ENCODE measurements around the gene UBE3A. TPM values are rescaled to one million over a fixed set of nuclear protein-coding genes. Genes with fewer than 3 reads are reported as not detected.

Gene UBE3A
- total and polyA plus RNA-seq, 10 of the 15 experiments (the other 5 are each of a cell fraction or from before 2014, with no cell fraction given) = 29.4 to 82.9 (median 58.7) TPM

DNA sequence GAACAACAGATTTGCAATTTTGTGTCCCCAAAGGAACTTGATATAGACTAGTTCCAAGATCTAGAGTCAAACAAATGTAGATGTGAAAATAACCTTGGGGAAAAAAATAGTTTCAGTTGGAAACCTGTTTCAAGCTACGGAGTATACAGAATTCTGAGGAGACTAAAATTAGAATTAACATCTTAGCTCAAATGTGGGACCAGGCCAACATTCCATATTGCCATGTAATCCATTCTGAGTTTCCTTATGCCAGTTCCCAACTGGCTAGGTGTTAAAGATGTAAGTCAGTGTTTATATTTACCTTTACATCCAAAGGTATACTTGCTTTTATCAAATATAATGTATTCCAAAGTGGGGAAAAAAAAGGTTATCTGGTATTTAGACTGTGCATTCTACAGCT lies 76.3 kb downstream of the UBE3A start (continued):
- TF ChIP-seq, protein P1, sequence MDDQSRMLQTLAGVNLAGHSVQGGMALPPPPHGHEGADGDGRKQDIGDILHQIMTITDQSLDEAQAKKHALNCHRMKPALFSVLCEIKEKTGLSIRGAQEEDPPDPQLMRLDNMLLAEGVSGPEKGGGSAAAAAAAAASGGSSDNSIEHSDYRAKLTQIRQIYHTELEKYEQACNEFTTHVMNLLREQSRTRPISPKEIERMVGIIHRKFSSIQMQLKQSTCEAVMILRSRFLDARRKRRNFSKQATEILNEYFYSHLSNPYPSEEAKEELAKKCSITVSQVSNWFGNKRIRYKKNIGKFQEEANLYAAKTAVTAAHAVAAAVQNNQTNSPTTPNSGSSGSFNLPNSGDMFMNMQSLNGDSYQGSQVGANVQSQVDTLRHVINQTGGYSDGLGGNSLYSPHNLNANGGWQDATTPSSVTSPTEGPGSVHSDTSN (IDR thresholded peaks at IDR 0.05; ENCODE audit: insufficient replicate concordance, low read depth, low read length) = no peak
- TF ChIP-seq EZH2 (IDR thresholded peaks at IDR 0.05; ENCODE audit: borderline replicate concordance, control insufficient read depth, low read depth, low read length) = no peak
- TF ChIP-seq RBBP5 (conservative IDR thresholded peaks at IDR 0.05) = no peak

DNA sequence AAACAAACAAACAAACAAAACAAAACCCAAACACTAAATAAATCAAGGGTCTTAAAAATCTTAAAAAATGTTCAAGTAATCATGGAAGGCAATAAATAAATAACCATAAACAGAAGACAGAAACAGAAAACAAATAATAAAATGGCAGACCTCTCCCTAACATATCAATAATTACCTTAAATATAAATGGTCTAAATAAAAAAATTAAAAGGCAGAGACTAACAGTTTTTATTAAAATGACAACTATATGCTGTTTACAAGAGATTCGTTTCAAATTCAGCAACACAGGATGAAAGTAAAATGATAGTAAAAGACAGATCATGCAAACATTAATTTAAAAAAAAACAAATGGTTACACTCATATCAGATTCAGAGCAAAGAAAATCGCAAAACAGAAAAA lies 91.1 kb downstream of the UBE3A start:
- CTCF ChIA-PET = no interaction called here
- H3K36me3 ChIP-seq (ENCODE audit: control insufficient read depth in 2 of 2, insufficient read depth in 2 of 2, low read length in 1 of 2) = peaks cover 2 to 9% of the 10 kb centered on the region in 2 experiments
- no peak overlapping the region for H3K4me2 ChIP-seq (ENCODE audit: control insufficient read depth, insufficient read depth)
- no TSS peak for BruUV-seq (replicated peaks)
- no peaks in the 10 kb centered on the region for H3K27me3 ChIP-seq (replicated peaks in 1 of 2; ENCODE audit: control insufficient read depth in 2 of 2, insufficient read depth in 2 of 2, low read length in 1 of 2)
- H3K27ac ChIP-seq (ENCODE audit: control insufficient read depth, insufficient read depth) = no peak overlapping the region
- RAD21 ChIA-PET (ENCODE audit: unreplicated experiment) = no interaction called here
- no peak for TF ChIP-seq HCFC1 (IDR thresholded peaks at IDR 0.05; ENCODE audit: low read length)
- TF ChIP-seq RCOR1 (conservative IDR thresholded peaks at IDR 0.05; ENCODE audit: low read depth, low read length) = no peak
- no peak for TF ChIP-seq ZNF384 (IDR thresholded peaks at IDR 0.05; ENCODE audit: borderline replicate concordance, low read depth, low read length)
- no peak for TF ChIP-seq TCF12 (IDR thresholded peaks at IDR 0.05; ENCODE audit: low read depth, low read length)
- TF ChIP-seq CREM (IDR thresholded peaks at IDR 0.05; ENCODE audit: low read depth) = no peak
- no peak for TF ChIP-seq ASH2L (IDR thresholded peaks at IDR 0.05; ENCODE audit: borderline replicate concordance, low read depth)
- TF ChIP-seq ZBED1 (IDR thresholded peaks at IDR 0.05; ENCODE audit: borderline replicate concordance) = no peak
- TF ChIP-seq ESRRA (IDR thresholded peaks at IDR 0.05; ENCODE audit: low read length) = no peak
- TF ChIP-seq KDM1A (IDR thresholded peaks at IDR 0.05; ENCODE audit: borderline replicate concordance) = no peak
- TF ChIP-seq MXI1 (IDR thresholded peaks at IDR 0.05; ENCODE audit: low read depth, low read length) = no peak
- no peak for TF ChIP-seq EZH2 (IDR thresholded peaks at IDR 0.05; ENCODE audit: borderline replicate concordance, control insufficient read depth, low read depth, low read length)
- TF ChIP-seq, protein P2, sequence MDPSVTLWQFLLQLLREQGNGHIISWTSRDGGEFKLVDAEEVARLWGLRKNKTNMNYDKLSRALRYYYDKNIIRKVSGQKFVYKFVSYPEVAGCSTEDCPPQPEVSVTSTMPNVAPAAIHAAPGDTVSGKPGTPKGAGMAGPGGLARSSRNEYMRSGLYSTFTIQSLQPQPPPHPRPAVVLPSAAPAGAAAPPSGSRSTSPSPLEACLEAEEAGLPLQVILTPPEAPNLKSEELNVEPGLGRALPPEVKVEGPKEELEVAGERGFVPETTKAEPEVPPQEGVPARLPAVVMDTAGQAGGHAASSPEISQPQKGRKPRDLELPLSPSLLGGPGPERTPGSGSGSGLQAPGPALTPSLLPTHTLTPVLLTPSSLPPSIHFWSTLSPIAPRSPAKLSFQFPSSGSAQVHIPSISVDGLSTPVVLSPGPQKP (IDR thresholded peaks at IDR 0.05; ENCODE audit: low read depth, low read length) = no peak
- TF ChIP-seq SREBF1 (IDR thresholded peaks at IDR 0.05; ENCODE audit: low read length) = no peak
- TF ChIP-seq SMAD1 (IDR thresholded peaks at IDR 0.05; ENCODE audit: low read depth, partially characterized antibody) = no peak
- no peak for TF ChIP-seq ZNF24 (IDR thresholded peaks at IDR 0.05)
- no peak overlapping the region for H3K9ac ChIP-seq (ENCODE audit: control insufficient read depth, insufficient read depth, low read length)
- intact Hi-C loops (cut with micrococcal nuclease; ENCODE audit: unreplicated experiment) (loop anchor here (5.0 kb wide), 1 partner anchor 90 kb away; the partner anchor contains the start of gene UBE3A), in situ Hi-C loops (cut with MboI) (no loop called here)
- ATAC-seq (no peak), DNase-seq (ENCODE audit: low read depth, low spot score) (no peak), FAIRE-seq (no peak)
- POLR2A ChIA-PET = no interaction called here
- no peaks in the 10 kb centered on the region for H4K20me1 ChIP-seq (ENCODE audit: control insufficient read depth, insufficient read depth)
- SMC1A ChIA-PET (ENCODE audit: uncharacterized antibody, unreplicated experiment) = no interaction called here
- 100% methylated on average over 2 of the region's 2 CpGs for WGBS (ENCODE audit: insufficient coverage, insufficient replicate concordance, low lambda C conversion rate, missing lambda C conversion rate)
- H2AFZ ChIP-seq (ENCODE audit: control insufficient read depth, low read depth, low read length) = no peak overlapping the region
- H3K79me2 ChIP-seq (ENCODE audit: control insufficient read depth, insufficient read depth, low read length) = no peaks in the 10 kb centered on the region
- H3K4me1 ChIP-seq (ENCODE audit: control insufficient read depth, insufficient read depth, low read length) = no peaks in the 10 kb centered on the region
- no peaks in the 10 kb centered on the region; the same call in 1 of the 3 replicates for H3K9me3 ChIP-seq (replicated peaks; ENCODE audit: control insufficient read depth, insufficient read depth, low read length)
- no peak overlapping the region for H3K4me3 ChIP-seq

All from GM12878 (cell line).